HCT116 (cell line): Measurements from ENCODE around the gene ERICH3. TPM values are rescaled to one million over a fixed set of nuclear protein-coding genes. Genes with fewer than 3 reads are reported as not detected.

Experiments used
- ATAC-seq: fragments of 200-7000 bp; cut with Tn5 transposase; 2 replicates; pipeline ENCODE4 v1.9.1; 2020; ENCODE audit warnings: mild to moderate bottlenecking, moderate library complexity
- BruUV-seq: library from RNA; stranded (reverse); fragments of 400-500 nt; replicated peaks from 2 replicates; lab custom pipeline; 2021; lab: Mats Ljungman, UMichigan
- CTCF ChIA-PET: fragments of 300-600 bp; sonication (Branson Sonifier 250); formaldehyde crosslinking; loops from one replicate; lab custom pipeline; 2021; ENCODE audit warnings: antibody characterized with exemption; lab: Charles Lee
- POLR2A ChIA-PET: fragments of 300-600, 350-600 bp; sonication (Branson Sonifier 250); formaldehyde crosslinking; loops from one replicate; lab custom pipeline; 2021; ENCODE audit warnings: antibody characterized with exemption; lab: Charles Lee
- RAD21 ChIA-PET, 2 experiments: fragments of 300-600 bp; sonication (Branson Sonifier 250); formaldehyde crosslinking; loops; one replicate each; lab custom pipeline; 2023; ENCODE audit warnings: low total read pairs in 2 of 2; ENCODE audit not compliant: uncharacterized antibody in 2 of 2, unreplicated experiment in 2 of 2, low non-redundant PET in 1 of 2; lab: Charles Lee
- DNase-seq: peaks from one replicate; pipeline ENCODE4 v3.0.0-alpha.2; 2010; ENCODE audit warnings: low read depth, low spot score
- H2AFZ ChIP-seq: fragments of 200-600 bp; shearing (Covaris generic), sonication (generic); 2 replicates; pipeline ENCODE4 v1.6.1; 2017; ENCODE audit warnings: low read depth, mixed run types, mixed read lengths, antibody characterized with exemption, low read length; ENCODE audit not compliant: poor library complexity, severe bottlenecking
- H3K27ac ChIP-seq: 2 replicates; pipeline ENCODE4 v1.5.1; 2012; ENCODE audit warnings: low read depth, low read length
- H3K27me3 ChIP-seq: fragments of 200-600 bp; sonication (generic); 2 replicates; pipeline ENCODE4 v1.6.1; 2016; ENCODE audit warnings: mixed run types, low read length, mixed read lengths; ENCODE audit not compliant: insufficient read depth
- H3K36me3 ChIP-seq, 2 experiments: fragments of 200-500 bp in 1 of 2; fragments of 200-600 bp in 1 of 2; sonication (Bioruptor generic) in 1 of 2; sonication (generic) in 1 of 2; 2 replicates each; pipeline versions ENCODE4 v1.5.1 to v1.6.1; 2014 to 2016; ENCODE audit warnings: low read length in 2 of 2, inconsistent platforms in 1 of 2, mixed read lengths in 1 of 2, mixed run types in 1 of 2; ENCODE audit not compliant: insufficient read depth in 2 of 2, control insufficient read depth in 1 of 2
- H3K4me1 ChIP-seq, 2 experiments: fragments of 200-600 bp in 1 of 2; sonication (generic) in 1 of 2; 2 replicates each; pipeline versions ENCODE4 v1.5.1 to v1.6.1; 2012 to 2017; ENCODE audit warnings: low read length in 2 of 2, inconsistent platforms in 1 of 2, mild to moderate bottlenecking in 1 of 2, mixed read lengths in 1 of 2, mixed run types in 1 of 2, moderate library complexity in 1 of 2; ENCODE audit not compliant: insufficient read depth in 2 of 2, control insufficient read depth in 1 of 2
- H3K4me2 ChIP-seq: fragments of 200-600 bp; sonication (generic); 2 replicates; pipeline ENCODE4 v1.6.1; 2017; ENCODE audit warnings: mixed run types, low read length, mixed read lengths
- H3K4me3 ChIP-seq, 2 experiments: fragments of 200-600 bp in 1 of 2; sonication (generic) in 1 of 2; replicated peaks in 1 of 2; 2 replicates each; pipeline ENCODE4 v1.5.1; 2011 to 2016; ENCODE audit warnings: low read length in 2 of 2, control low read depth in 1 of 2, low read depth in 1 of 2, mild to moderate bottlenecking in 1 of 2, mixed read lengths in 1 of 2, mixed run types in 1 of 2
- H3K79me2 ChIP-seq: fragments of 200-600 bp; sonication (generic); 2 replicates; pipeline ENCODE4 v1.6.1; 2017; ENCODE audit warnings: mild to moderate bottlenecking, mixed run types, low read length, moderate library complexity, mixed read lengths; ENCODE audit not compliant: insufficient read depth
- H3K9ac ChIP-seq: fragments of 200-600 bp; sonication (generic); 2 replicates; pipeline ENCODE4 v1.6.1; 2016; ENCODE audit warnings: low read length, mixed read lengths
- H3K9me2 ChIP-seq: fragments of 200-600 bp; sonication (generic), shearing (Covaris generic); 2 replicates; pipeline ENCODE4 v1.6.1; 2017; ENCODE audit warnings: mixed run types, mild to moderate bottlenecking, moderate library complexity; ENCODE audit not compliant: insufficient read depth
- H3K9me3 ChIP-seq, 2 experiments: fragments of 200-500 bp in 1 of 2; fragments of 200-600 bp in 1 of 2; sonication (Bioruptor generic) in 1 of 2; sonication (generic) in 1 of 2; 2 replicates each; pipeline ENCODE4 v1.6.1; 2014 to 2017; ENCODE audit warnings: low read length in 2 of 2, mixed read lengths in 2 of 2, inconsistent platforms in 1 of 2, low read depth in 1 of 2, mild to moderate bottlenecking in 1 of 2, mixed run types in 1 of 2, moderate library complexity in 1 of 2; ENCODE audit not compliant: control insufficient read depth in 1 of 2, insufficient read depth in 1 of 2
- H4K20me1 ChIP-seq: fragments of 200-600 bp; sonication (generic), shearing (Covaris generic); 2 replicates; pipeline ENCODE4 v1.6.1; 2017; ENCODE audit warnings: mixed run types, mild to moderate bottlenecking, moderate library complexity; ENCODE audit not compliant: insufficient read depth
- ATF3 ChIP-seq: IDR thresholded peaks from 2 replicates; pipeline ENCODE4 v1.6.1; 2012
- CEBPB ChIP-seq: IDR thresholded peaks from 2 replicates; pipeline ENCODE4 v1.6.1; 2012; ENCODE audit warnings: low read depth
- ELF1 ChIP-seq: IDR thresholded peaks from 2 replicates; pipeline ENCODE4 v1.6.1; 2012; ENCODE audit warnings: low read depth, borderline replicate concordance
- JUND ChIP-seq: IDR thresholded peaks from 2 replicates; pipeline ENCODE4 v1.6.1; 2012
- POLR2AphosphoS5 ChIP-seq: IDR thresholded peaks from 2 replicates; pipeline ENCODE4 v1.6.1; 2011; ENCODE audit warnings: mild to moderate bottlenecking, low read depth, low read length, moderate library complexity
- RAD21 ChIP-seq: IDR thresholded peaks from 2 replicates; pipeline ENCODE4 v1.6.1; 2012; ENCODE audit warnings: low read depth, mild to moderate bottlenecking
- SIN3A ChIP-seq: IDR thresholded peaks from 2 replicates; pipeline ENCODE4 v1.6.1; 2012; ENCODE audit warnings: low read depth
- SP1 ChIP-seq: IDR thresholded peaks from 2 replicates; pipeline ENCODE4 v1.6.1; 2012; ENCODE audit warnings: low read depth
- SRF ChIP-seq: IDR thresholded peaks from 2 replicates; pipeline ENCODE4 v1.6.1; 2012; ENCODE audit warnings: low read depth
- ZFX ChIP-seq: fragments of 450-650 bp; IDR thresholded peaks from 2 replicates; pipeline ENCODE4 v1.6.1; 2017
- intact Hi-C: fragments of 100-400 bp; cut with micrococcal nuclease; formaldehyde crosslinking; loops from 2 replicates; pipeline ENCODE4 v1.10.0; 2022
- total RNA-seq: library from RNA; stranded (reverse); gene quantifications from one replicate; pipeline ENCODE4 v1.2.1, GENCODE V29; 2021; ENCODE audit not compliant: unreplicated experiment
- TF ChIP-seq, protein P1 (sequence below), 3 experiments: fragments of 200-600 bp in 1 of 3; sonication (generic) in 1 of 3; IDR thresholded peaks in 2 of 3; conservative IDR thresholded peaks in 1 of 3; 2 replicates each; pipeline ENCODE4 v1.5.1; 2012 to 2017; ENCODE audit warnings: low read depth in 2 of 3, low read length in 2 of 3, antibody characterized with exemption in 1 of 3, borderline replicate concordance in 1 of 3, control low read depth in 1 of 3, mild to moderate bottlenecking in 1 of 3, mixed read lengths in 1 of 3, mixed run types in 1 of 3, moderate library complexity in 1 of 3; ENCODE audit not compliant: insufficient read depth in 1 of 3
- TF ChIP-seq, protein P2 (sequence below): IDR thresholded peaks from 2 replicates; pipeline ENCODE4 v1.6.1; 2011; ENCODE audit warnings: mild to moderate bottlenecking, low read length, moderate library complexity; ENCODE audit not compliant: insufficient replicate concordance; ENCODE audit errors: extremely low read depth

Gene ERICH3
- total RNA-seq, 1 experiment from 2014 or later, result not detected

- no peak overlapping the region for H3K4me2 ChIP-seq
- ChIA-PET POLR2A (no interaction called here), CTCF (no interaction called here), RAD21 (no interaction called here)
- DNase-seq (no peak), ATAC-seq (no peak)
- H3K27ac ChIP-seq, result no peak overlapping the region
- H3K4me1 ChIP-seq, result no peaks in the 10 kb centered on the region
- no peaks in the 10 kb centered on the region for H3K9me2 ChIP-seq
- H3K9me3 ChIP-seq, result no peaks in the 10 kb centered on the region
- H3K9ac ChIP-seq, result no peak overlapping the region
- H3K4me3 ChIP-seq, result no peak overlapping the region
- BruUV-seq, result no TSS peak
- H3K36me3 ChIP-seq, result no peaks in the 10 kb centered on the region
- peaks cover 8% of the 10 kb centered on the region for H3K27me3 ChIP-seq
- intact Hi-C loops, result no loop called here
- no peak for TF ChIP-seq ELF1
- TF ChIP-seq ATF3, result no peak
- TF ChIP-seq SIN3A, result no peak
- TF ChIP-seq, protein P1, sequence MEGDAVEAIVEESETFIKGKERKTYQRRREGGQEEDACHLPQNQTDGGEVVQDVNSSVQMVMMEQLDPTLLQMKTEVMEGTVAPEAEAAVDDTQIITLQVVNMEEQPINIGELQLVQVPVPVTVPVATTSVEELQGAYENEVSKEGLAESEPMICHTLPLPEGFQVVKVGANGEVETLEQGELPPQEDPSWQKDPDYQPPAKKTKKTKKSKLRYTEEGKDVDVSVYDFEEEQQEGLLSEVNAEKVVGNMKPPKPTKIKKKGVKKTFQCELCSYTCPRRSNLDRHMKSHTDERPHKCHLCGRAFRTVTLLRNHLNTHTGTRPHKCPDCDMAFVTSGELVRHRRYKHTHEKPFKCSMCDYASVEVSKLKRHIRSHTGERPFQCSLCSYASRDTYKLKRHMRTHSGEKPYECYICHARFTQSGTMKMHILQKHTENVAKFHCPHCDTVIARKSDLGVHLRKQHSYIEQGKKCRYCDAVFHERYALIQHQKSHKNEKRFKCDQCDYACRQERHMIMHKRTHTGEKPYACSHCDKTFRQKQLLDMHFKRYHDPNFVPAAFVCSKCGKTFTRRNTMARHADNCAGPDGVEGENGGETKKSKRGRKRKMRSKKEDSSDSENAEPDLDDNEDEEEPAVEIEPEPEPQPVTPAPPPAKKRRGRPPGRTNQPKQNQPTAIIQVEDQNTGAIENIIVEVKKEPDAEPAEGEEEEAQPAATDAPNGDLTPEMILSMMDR (IDR thresholded peaks at IDR 0.05 in 2 of 3, conservative IDR thresholded peaks at IDR 0.05 in 1 of 3; ENCODE audit: borderline replicate concordance in 1 of 3, insufficient read depth in 1 of 3, low read depth in 2 of 3, low read length in 2 of 3), result no peak
- no peak for TF ChIP-seq SP1
- no peak for TF ChIP-seq JUND
- no peak for TF ChIP-seq ZFX
- TF ChIP-seq, protein P2, sequence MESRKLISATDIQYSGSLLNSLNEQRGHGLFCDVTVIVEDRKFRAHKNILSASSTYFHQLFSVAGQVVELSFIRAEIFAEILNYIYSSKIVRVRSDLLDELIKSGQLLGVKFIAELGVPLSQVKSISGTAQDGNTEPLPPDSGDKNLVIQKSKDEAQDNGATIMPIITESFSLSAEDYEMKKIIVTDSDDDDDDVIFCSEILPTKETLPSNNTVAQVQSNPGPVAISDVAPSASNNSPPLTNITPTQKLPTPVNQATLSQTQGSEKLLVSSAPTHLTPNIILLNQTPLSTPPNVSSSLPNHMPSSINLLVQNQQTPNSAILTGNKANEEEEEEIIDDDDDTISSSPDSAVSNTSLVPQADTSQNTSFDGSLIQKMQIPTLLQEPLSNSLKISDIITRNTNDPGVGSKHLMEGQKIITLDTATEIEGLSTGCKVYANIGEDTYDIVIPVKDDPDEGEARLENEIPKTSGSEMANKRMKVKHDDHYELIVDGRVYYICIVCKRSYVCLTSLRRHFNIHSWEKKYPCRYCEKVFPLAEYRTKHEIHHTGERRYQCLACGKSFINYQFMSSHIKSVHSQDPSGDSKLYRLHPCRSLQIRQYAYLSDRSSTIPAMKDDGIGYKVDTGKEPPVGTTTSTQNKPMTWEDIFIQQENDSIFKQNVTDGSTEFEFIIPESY, result no peak
- no peak for TF ChIP-seq SRF
- TF ChIP-seq POLR2AphosphoS5, result no peak
- no peak for TF ChIP-seq RAD21
- no peak for TF ChIP-seq CEBPB
- TF ChIP-seq, all 23 proteins: peak for 0
- no peaks in the 10 kb centered on the region for H4K20me1 ChIP-seq
- no peaks in the 10 kb centered on the region for H3K79me2 ChIP-seq
- H2AFZ ChIP-seq, result no peak overlapping the region
Measured at GRCh38 chr1:74586253-74586897, 87.2 kb downstream of the ERICH3 start.
